GM12878 (cell line): Measurements from ENCODE around the gene TRIM23.
"Not testable (repeated sequence)": the region's sequence is repeated elsewhere in the genome, so short reads cannot be mapped to it uniquely, and the experiment has no call there.

Source experiments
- CTCF ChIP-seq, 3 experiments: IDR thresholded peaks in 2 of 3; conservative IDR thresholded peaks in 1 of 3; 2 replicates each; pipeline ENCODE4 v1.5.1; 2011; ENCODE audit warnings: low read depth in 3 of 3, low read length in 3 of 3, mild to moderate bottlenecking in 3 of 3, control low read depth in 2 of 3, moderate library complexity in 2 of 3, inconsistent platforms in 1 of 3, mixed read lengths in 1 of 3; ENCODE audit not compliant: control insufficient read depth in 2 of 3, insufficient read depth in 1 of 3; ENCODE audit errors: extremely low read depth in 1 of 3
- POLR2A ChIP-seq: IDR thresholded peaks from 2 replicates; pipeline ENCODE4 v1.6.1; 2011; ENCODE audit warnings: low read depth, mild to moderate bottlenecking, low read length
- SIN3A ChIP-seq: IDR thresholded peaks from 2 replicates; pipeline ENCODE4 v1.6.1; 2012; ENCODE audit warnings: low read depth, low read length, improper control_type of control experiment

DNA sequence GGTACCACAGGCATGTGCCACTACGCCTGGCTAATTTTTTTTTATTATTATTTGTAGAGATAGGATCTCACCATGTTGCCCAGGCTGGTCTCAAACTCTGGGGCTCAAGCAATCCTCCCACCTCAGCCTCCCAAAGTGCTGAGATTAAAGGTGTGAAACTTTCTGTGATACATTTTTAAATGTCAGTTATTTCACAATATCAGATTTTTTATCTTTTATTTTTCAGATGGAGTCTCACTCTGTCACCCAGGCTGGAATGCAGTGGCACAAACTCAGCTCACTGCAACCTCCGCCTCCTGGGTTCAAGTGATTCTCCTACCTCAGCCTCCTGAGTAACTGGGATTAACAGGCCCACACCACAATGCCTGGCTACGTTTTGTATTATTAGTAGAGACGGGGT lies 2.2 kb downstream of the TRIM23 start:
- not testable (repeated sequence) for TF ChIP-seq CTCF (IDR thresholded peaks at IDR 0.05 in 2 of 3, conservative IDR thresholded peaks at IDR 0.05 in 1 of 3; ENCODE audit: control insufficient read depth in 2 of 3, extremely low read depth in 1 of 3, insufficient read depth in 1 of 3, low read depth in 3 of 3, low read length in 3 of 3); POLR2A; SIN3A
